ENCODE data around the gene KCTD10. TPM values are rescaled to one million over a fixed set of nuclear protein-coding genes. Genes with fewer than 3 reads are reported as not detected.

KCTD10 gene, protein sequence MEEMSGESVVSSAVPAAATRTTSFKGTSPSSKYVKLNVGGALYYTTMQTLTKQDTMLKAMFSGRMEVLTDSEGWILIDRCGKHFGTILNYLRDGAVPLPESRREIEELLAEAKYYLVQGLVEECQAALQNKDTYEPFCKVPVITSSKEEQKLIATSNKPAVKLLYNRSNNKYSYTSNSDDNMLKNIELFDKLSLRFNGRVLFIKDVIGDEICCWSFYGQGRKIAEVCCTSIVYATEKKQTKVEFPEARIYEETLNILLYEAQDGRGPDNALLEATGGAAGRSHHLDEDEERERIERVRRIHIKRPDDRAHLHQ
- 10 to 100 TPM in 4 of 6 donors, 1 to 10 TPM in 2; 6.7 to 16.7 (median 10.7) TPM for total RNA-seq
- polyA plus RNA-seq, result 10 to 100 TPM in 1 of 2 donors, 1 to 10 TPM in 1; 9.6 to 12.5 TPM

DNA sequence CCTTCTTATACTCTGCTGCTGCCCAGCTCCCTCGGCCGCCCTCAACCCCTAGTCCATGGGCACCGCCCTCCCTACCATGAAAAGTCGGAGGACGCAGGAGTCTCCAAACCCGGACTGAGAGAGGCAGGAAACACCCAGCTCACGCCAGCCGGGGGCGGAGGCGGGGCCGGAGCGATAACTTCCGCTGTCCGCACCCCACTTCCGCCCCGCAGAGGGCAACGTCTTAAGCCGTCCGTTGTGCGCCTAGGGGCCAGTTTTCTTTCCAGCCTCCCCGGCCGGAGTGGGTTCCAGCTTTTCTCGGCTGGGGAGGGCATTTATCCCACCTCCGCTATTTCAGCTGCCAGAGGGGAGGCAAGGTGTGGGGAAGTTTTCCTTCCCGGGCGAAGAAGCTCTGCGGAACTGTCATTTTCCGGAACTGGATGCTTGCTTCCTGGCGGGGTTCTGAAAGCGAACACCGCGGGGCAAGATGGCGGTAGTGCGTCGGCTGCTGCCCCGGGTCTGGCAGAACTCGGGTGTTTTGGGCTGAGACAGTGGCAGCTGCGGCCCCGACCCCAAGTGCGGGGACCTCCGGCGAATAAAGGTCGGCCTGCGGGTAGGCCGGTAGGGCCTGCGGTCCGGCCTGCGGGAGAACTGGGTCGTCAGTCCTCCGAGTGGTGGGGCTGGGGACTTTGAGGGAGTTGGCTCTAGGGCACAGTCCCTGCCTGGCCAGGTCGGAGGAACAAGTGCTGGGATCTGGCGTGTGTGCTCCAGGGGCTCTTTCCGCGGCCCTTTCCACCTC is at the start of gene KCTD10, which contains the start of gene UBE3B:
KCTD10 (minus strand) TSS at position 116 of the 778 bp plus-strand sequence; CDS start at position 78, 38 bp downstream.
UBE3B (plus strand) TSS at position 450 of the 778 bp plus-strand sequence. CDS start 5,918 bp downstream, outside the sequence.
- Histone ChIP-seq H3K4me3 (peak within 1 kb of the TSS; percentile 78 to 100 (median 88)), H3K4me1 (peaks cover 0 to 16% (median 7%) of the 10 kb centered on the region in 3 donors), H3K27me3 (no peaks in the 10 kb centered on the region), H3K36me3 (peaks cover 0 to 5% (median 0%) of the 10 kb centered on the region in 3 donors), H3K9me3 (no peaks in the 10 kb centered on the region), H3K27ac (peak within 1 kb of the TSS; percentile 87 to 95 (median 92))
- ATAC-seq (peak; percentile 99), FAIRE-seq (no peak), DNase-seq (peak; percentile 80 to 94 (median 85))
- TF ChIP-seq, protein P1, sequence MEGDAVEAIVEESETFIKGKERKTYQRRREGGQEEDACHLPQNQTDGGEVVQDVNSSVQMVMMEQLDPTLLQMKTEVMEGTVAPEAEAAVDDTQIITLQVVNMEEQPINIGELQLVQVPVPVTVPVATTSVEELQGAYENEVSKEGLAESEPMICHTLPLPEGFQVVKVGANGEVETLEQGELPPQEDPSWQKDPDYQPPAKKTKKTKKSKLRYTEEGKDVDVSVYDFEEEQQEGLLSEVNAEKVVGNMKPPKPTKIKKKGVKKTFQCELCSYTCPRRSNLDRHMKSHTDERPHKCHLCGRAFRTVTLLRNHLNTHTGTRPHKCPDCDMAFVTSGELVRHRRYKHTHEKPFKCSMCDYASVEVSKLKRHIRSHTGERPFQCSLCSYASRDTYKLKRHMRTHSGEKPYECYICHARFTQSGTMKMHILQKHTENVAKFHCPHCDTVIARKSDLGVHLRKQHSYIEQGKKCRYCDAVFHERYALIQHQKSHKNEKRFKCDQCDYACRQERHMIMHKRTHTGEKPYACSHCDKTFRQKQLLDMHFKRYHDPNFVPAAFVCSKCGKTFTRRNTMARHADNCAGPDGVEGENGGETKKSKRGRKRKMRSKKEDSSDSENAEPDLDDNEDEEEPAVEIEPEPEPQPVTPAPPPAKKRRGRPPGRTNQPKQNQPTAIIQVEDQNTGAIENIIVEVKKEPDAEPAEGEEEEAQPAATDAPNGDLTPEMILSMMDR (IDR thresholded peaks at IDR 0.05), result no peak
- intact Hi-C loops (cut with DNase I), result no loop called here
- WGBS, 2 donors, result 0 to 1% methylated on average over 54 of the region's 54 CpGs

DNA sequence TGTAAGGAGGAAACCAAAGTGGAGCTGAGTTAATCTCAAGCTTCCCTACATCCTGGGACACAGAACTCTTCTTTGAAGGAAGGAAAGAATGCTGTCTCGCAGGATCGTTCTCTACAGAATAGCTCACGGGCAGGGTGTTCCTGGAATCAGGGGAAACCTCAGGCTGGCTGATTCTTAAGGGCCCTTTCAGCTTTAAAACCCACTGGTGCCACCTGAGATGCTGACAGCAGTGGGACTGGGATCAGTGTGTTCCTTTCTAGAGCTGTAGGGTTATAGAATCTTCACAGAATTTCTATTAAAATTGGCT is 48.1 kb upstream of the KCTD10 start:
- no peaks in the 10 kb centered on the region for H3K9me3 ChIP-seq
- 92 to 94% methylated on average over 3 of the region's 3 CpGs for WGBS, 2 donors
- TF ChIP-seq, protein P1 (IDR thresholded peaks at IDR 0.05), result no peak
- H3K27me3 ChIP-seq, result no peaks in the 10 kb centered on the region
- DNase-seq (no peak), FAIRE-seq (no peak), ATAC-seq (no peak)
- H3K36me3 ChIP-seq, result peaks cover 0 to 47% (median 12%) of the 10 kb centered on the region in 3 donors
- H3K4me3 ChIP-seq, result no peak overlapping the region
- intact Hi-C loops (cut with DNase I), result no loop called here
- H3K27ac ChIP-seq, result no peak overlapping the region
- H3K4me1 ChIP-seq, result no peaks in the 10 kb centered on the region

DNA sequence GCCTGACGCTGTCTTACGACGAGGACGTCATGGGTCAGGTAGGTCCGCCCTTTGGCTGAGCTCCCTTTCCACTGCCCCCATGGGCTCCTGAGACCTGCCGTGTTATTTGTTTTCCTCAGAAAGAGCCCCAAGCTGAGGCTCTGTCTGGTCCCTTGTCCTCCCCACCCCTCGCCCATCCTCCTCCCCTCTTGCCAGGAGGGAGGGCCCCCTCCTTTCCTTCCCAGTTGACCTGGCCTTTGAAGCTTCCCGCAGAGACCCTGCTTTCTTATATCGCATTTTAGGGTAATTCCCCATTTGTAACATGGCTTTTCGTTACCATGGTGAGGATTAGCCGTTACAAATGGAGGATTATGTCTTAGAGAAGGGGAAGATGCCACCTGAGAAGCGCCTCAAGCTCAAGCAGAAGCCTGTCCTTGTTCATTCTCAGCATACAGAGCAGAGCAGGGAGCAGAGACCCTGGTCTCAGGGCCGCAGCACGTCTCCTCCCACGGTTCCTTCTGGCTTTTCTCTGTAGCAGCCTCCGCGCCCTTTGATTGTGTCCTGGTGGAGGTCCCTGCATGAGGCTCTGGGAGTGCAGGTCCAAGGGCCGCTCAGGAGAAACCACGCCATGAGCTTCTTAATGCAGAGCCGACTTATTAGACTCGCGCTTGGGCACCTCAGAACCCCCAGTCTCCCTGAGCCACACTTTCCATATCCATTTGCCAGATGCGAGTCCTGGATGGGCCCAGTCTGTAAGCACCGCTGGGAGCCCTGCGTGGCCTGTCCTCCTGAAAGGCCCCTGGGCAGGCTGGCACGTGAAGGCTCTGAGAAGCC is 47.6 kb upstream of the KCTD10 start:
- no peak for FAIRE-seq
- H3K27ac ChIP-seq, result no peak overlapping the region
- intact Hi-C loops (cut with DNase I), result no loop called here
- no peak for DNase-seq
- WGBS, 2 donors, result 93 to 94% methylated on average over 26 of the region's 26 CpGs
- H3K27me3 ChIP-seq, result no peaks in the 10 kb centered on the region
- no peak overlapping the region for H3K4me3 ChIP-seq
- H3K4me1 ChIP-seq, result no peaks in the 10 kb centered on the region
- no peaks in the 10 kb centered on the region for H3K9me3 ChIP-seq
- TF ChIP-seq, protein P1 (IDR thresholded peaks at IDR 0.05), result no peak
- peaks cover 0 to 45% (median 12%) of the 10 kb centered on the region in 3 donors for H3K36me3 ChIP-seq
- ATAC-seq, result no peak

DNA sequence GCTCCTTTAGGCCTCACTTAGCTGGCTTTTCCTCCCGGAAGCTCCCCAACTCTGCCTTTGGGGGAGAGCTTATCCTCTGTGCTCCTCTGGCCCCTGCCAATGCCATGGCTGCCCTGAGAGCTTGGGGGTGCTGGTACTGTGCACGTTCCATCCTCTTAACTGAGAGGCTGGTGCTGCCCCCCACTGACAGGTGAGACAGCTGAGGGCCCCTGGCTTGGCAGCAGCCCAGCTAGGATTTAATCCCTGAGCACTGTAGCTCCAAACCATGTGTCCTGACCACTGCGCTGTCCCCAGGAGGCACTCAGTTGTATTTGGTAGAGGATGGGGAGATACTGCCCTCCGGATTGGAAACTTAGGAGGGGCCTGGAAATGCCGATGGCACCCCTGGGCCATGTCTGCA is 46.4 kb upstream of the KCTD10 start:
- H3K27me3 ChIP-seq, result no peaks in the 10 kb centered on the region
- TF ChIP-seq, protein P1 (IDR thresholded peaks at IDR 0.05), result no peak
- no peak for ATAC-seq

More for the DNA sequence above, 46.4 kb upstream of the KCTD10 start:
- DNase-seq (no peak), FAIRE-seq (no peak)
- intact Hi-C loops (cut with DNase I), result no loop called here
- Histone ChIP-seq H3K36me3 (peaks cover 0 to 45% (median 12%) of the 10 kb centered on the region in 3 donors), H3K4me1 (no peaks in the 10 kb centered on the region), H3K9me3 (no peaks in the 10 kb centered on the region), H3K27ac (no peak overlapping the region), H3K4me3 (no peak overlapping the region)
- WGBS, 2 donors, result 93 to 96% methylated on average over 5 of the region's 5 CpGs

Data from pancreas (tissue), 10 donors.